Measurements from ENCODE around the gene CCER1. TPM values are rescaled to one million over a fixed set of nuclear protein-coding genes. Genes with fewer than 3 reads are reported as not detected.

The CCER1 gene
- polyA plus RNA-seq, 3 donors, result not detected

- H3K9me3 ChIP-seq (replicated peaks in 1 of 2; ENCODE audit: control insufficient read depth in 1 of 2, insufficient read depth in 1 of 2, low read length in 2 of 2), result peaks cover 0 to 9% of the 10 kb centered on the region in 2 donors
- intact Hi-C loops (cut with micrococcal nuclease), result no loop called here
- Mint-ChIP-seq H3K27me3 (ENCODE audit: low read depth in 3 of 3) (peaks cover 0 to 1% (median 0%) of the 10 kb centered on the region in 3 donors), H3K9me3 (peaks cover 3 to 14% (median 9%) of the 10 kb centered on the region in 7 donors), H3K4me3 (no peak overlapping the region), H3K4me1 (no peaks in the 10 kb centered on the region), H3K27ac (no peak overlapping the region), H3K36me3 (no peaks in the 10 kb centered on the region)
- no peak overlapping the region for H2AFZ ChIP-seq (ENCODE audit: insufficient read depth, low read depth, low read length, poor library complexity, severe bottlenecking)
- no peaks in the 10 kb centered on the region for H4K20me1 ChIP-seq (ENCODE audit: insufficient read depth, low read length)
- 100% methylated on average over 1 of the region's 5 CpGs for WGBS (ENCODE audit: insufficient coverage)
- H3K27me3 ChIP-seq (ENCODE audit: control insufficient read depth in 2 of 2, insufficient read depth in 2 of 2, low read length in 2 of 2), result no peaks in the 10 kb centered on the region
- H3K27ac ChIP-seq (ENCODE audit: low read depth in 1 of 2, low read length in 2 of 2), result no peak overlapping the region
- no peaks in the 10 kb centered on the region for H3K36me3 ChIP-seq (replicated peaks in 1 of 2; ENCODE audit: control insufficient read depth in 1 of 2, insufficient read depth in 2 of 2, low read length in 2 of 2)
- no peak overlapping the region for H3K4me2 ChIP-seq (replicated peaks; ENCODE audit: extremely low read depth, low read length, poor library complexity, severe bottlenecking)
- H3K79me2 ChIP-seq (ENCODE audit: insufficient read depth, low read length), result no peaks in the 10 kb centered on the region
- no peak for TF ChIP-seq CTCF (IDR thresholded peaks at IDR 0.05)
- no peak overlapping the region for H3K4me3 ChIP-seq (replicated peaks in 1 of 3; ENCODE audit: low read depth in 2 of 3, low read length in 3 of 3)
- no peaks in the 10 kb centered on the region for H3K4me1 ChIP-seq (ENCODE audit: control insufficient read depth in 1 of 2, insufficient read depth in 2 of 2, low read length in 2 of 2)
- DNase-seq, result no peak
- H3K9ac ChIP-seq (ENCODE audit: insufficient read depth, low read length, poor library complexity, severe bottlenecking), result no peak overlapping the region
Observed at GRCh38 chr12:90925562-90925961, 29.4 kb downstream of the CCER1 start.

- no peak overlapping the region for H2AFZ ChIP-seq (ENCODE audit: insufficient read depth, low read depth, low read length, poor library complexity, severe bottlenecking)
- H3K9ac ChIP-seq (ENCODE audit: insufficient read depth, low read length, poor library complexity, severe bottlenecking), result no peak overlapping the region
- DNase-seq, result no peak
- Mint-ChIP-seq H3K27me3 (ENCODE audit: low read depth in 3 of 3) (peaks cover 0 to 1% (median 0%) of the 10 kb centered on the region in 3 donors), H3K4me1 (no peaks in the 10 kb centered on the region), H3K4me3 (no peak overlapping the region), H3K36me3 (no peaks in the 10 kb centered on the region), H3K9me3 (peaks cover 2 to 10% (median 5%) of the 10 kb centered on the region in 7 donors), H3K27ac (no peak overlapping the region)
- H3K36me3 ChIP-seq (replicated peaks in 1 of 2; ENCODE audit: control insufficient read depth in 1 of 2, insufficient read depth in 2 of 2, low read length in 2 of 2), result no peaks in the 10 kb centered on the region
- H3K4me1 ChIP-seq (ENCODE audit: control insufficient read depth in 1 of 2, insufficient read depth in 2 of 2, low read length in 2 of 2), result no peaks in the 10 kb centered on the region
- H3K27me3 ChIP-seq (ENCODE audit: control insufficient read depth in 2 of 2, insufficient read depth in 2 of 2, low read length in 2 of 2), result no peaks in the 10 kb centered on the region
- intact Hi-C loops (cut with micrococcal nuclease), result no loop called here
- WGBS (ENCODE audit: insufficient coverage), result no CpG with 5 or more reads among the region's 1 CpG
- H3K9me3 ChIP-seq (replicated peaks in 1 of 2; ENCODE audit: control insufficient read depth in 1 of 2, insufficient read depth in 1 of 2, low read length in 2 of 2), result peaks cover 0 to 1% of the 10 kb centered on the region in 2 donors
- no peaks in the 10 kb centered on the region for H4K20me1 ChIP-seq (ENCODE audit: insufficient read depth, low read length)
- TF ChIP-seq CTCF (IDR thresholded peaks at IDR 0.05), result no peak
- no peak overlapping the region for H3K27ac ChIP-seq (ENCODE audit: low read depth in 1 of 2, low read length in 2 of 2)
- no peak overlapping the region for H3K4me2 ChIP-seq (replicated peaks; ENCODE audit: extremely low read depth, low read length, poor library complexity, severe bottlenecking)
- H3K79me2 ChIP-seq (ENCODE audit: insufficient read depth, low read length), result no peaks in the 10 kb centered on the region
- no peak overlapping the region for H3K4me3 ChIP-seq (replicated peaks in 1 of 3; ENCODE audit: low read depth in 2 of 3, low read length in 3 of 3)
Observed at GRCh38 chr12:90924406-90924805, 30.6 kb downstream of the CCER1 start.
